MM.1S (cell line): ENCODE measurements around the gene NKAP.

Experiments used
- CTCF ChIP-seq: fragments of 300-600 bp; sonication (generic); IDR thresholded peaks from 2 replicates; pipeline ENCODE4 v1.5.1; 2016; ENCODE audit warnings: antibody characterized with exemption, low read length, mixed read lengths
- EZH2 ChIP-seq: fragments of 300-600 bp; sonication (generic); optimal IDR thresholded peaks from 2 replicates; pipeline ENCODE3; 2017; ENCODE audit warnings: low read depth, mild to moderate bottlenecking, antibody characterized with exemption, low read length, mixed read lengths

- TF ChIP-seq CTCF (no peak), EZH2 (no peak)
These were observed 57.8 kb downstream of the NKAP start for GRCh38 chrX:119885554-119886428.
